HepG2 (cell line): ENCODE measurements around the gene AGAP1. TPM values are rescaled to one million over a fixed set of nuclear protein-coding genes. Genes with fewer than 3 reads are reported as not detected.

ENCODE experiments used
- ATAC-seq: fragments of 200-7000 bp; cut with Tn5 transposase; 3 replicates; pipeline ENCODE4 v1.9.1; 2020; ENCODE audit warnings: mild to moderate bottlenecking, moderate library complexity
- BruUV-seq: library from RNA; stranded (reverse); fragments of 400-500 nt; replicated peaks from 2 replicates; lab custom pipeline; 2021; lab: Mats Ljungman, UMichigan
- CTCF ChIA-PET: fragments of 300-600 bp; formaldehyde crosslinking; extraction: SDS; loops from one replicate; lab custom pipeline; 2021; ENCODE audit warnings: low total read pairs, inconsistent platforms, low intra/inter-chr PET ratio; lab: Yijun Ruan, JAX
- POLR2A ChIA-PET: fragments of 350-600 bp; sonication (Branson Sonifier 250); formaldehyde crosslinking; loops from one replicate; lab custom pipeline; 2020; ENCODE audit warnings: antibody characterized with exemption, inconsistent platforms; lab: Yijun Ruan, JAX
- DNase-seq: peaks from one replicate; pipeline ENCODE4 v3.0.0-alpha.2; 2015; ENCODE audit warnings: low spot score
- FAIRE-seq: peaks from 3 replicates; lab custom pipeline; 2011; peaks lifted over from hg19 to GRCh38; lab: Jason Lieb, UNC
- H2AFZ ChIP-seq: one replicate; pipeline ENCODE4 v1.6.1; 2011; ENCODE audit warnings: low read length, inconsistent platforms
- H3K27ac ChIP-seq: fragments of 300-600 bp; 3 replicates; pipeline ENCODE4 v1.8.0; 2011; ENCODE audit warnings: mixed run types, mild to moderate bottlenecking, mixed read lengths, low read length, inconsistent platforms; ENCODE audit not compliant: insufficient read depth; ENCODE audit errors: extremely low read length
- H3K27me3 ChIP-seq, 2 experiments: fragments of 200-600 bp in 1 of 2; 2 replicates in 1 of 2; 3 replicates in 1 of 2; pipeline versions ENCODE4 v1.6.0 to v1.8.0; 2011; ENCODE audit warnings: low read length in 2 of 2, mild to moderate bottlenecking in 2 of 2, moderate library complexity in 2 of 2, inconsistent platforms in 1 of 2; ENCODE audit not compliant: insufficient read depth in 2 of 2, control insufficient read depth in 1 of 2
- H3K36me3 ChIP-seq, 2 experiments: fragments of 200-600 bp in 1 of 2; replicated peaks in 1 of 2; 2 replicates in 1 of 2; 3 replicates in 1 of 2; pipeline versions ENCODE4 v1.5.1 to v1.8.0; 2011; ENCODE audit warnings: low read length in 2 of 2, inconsistent platforms in 1 of 2; ENCODE audit not compliant: insufficient read depth in 2 of 2, control insufficient read depth in 1 of 2
- H3K4me1 ChIP-seq: 2 replicates; pipeline ENCODE4 v1.5.1; 2012; ENCODE audit warnings: low read length, inconsistent platforms; ENCODE audit not compliant: insufficient read depth
- H3K4me2 ChIP-seq: 2 replicates; pipeline ENCODE4 v1.6.0; 2011; ENCODE audit warnings: low read depth, low read length, inconsistent platforms
- H3K4me3 ChIP-seq, 3 experiments: fragments of 200-600 bp in 1 of 3; sonication (generic), shearing (Covaris generic) in 1 of 3; replicated peaks in 1 of 3; 2 replicates each; pipeline ENCODE4 v1.5.1; 2011 to 2016; ENCODE audit warnings: low read length in 3 of 3, inconsistent platforms in 2 of 3, low read depth in 2 of 3, mild to moderate bottlenecking in 2 of 3, control low read depth in 1 of 3, mixed read lengths in 1 of 3; ENCODE audit not compliant: insufficient read depth in 1 of 3
- H3K79me2 ChIP-seq: one replicate; pipeline ENCODE4 v1.6.1; 2011; ENCODE audit warnings: low read length, inconsistent platforms; ENCODE audit not compliant: insufficient read depth
- H3K9ac ChIP-seq: 2 replicates; pipeline ENCODE4 v1.6.0; 2011; ENCODE audit warnings: mild to moderate bottlenecking, low read depth, low read length, inconsistent platforms; ENCODE audit not compliant: insufficient read depth
- H3K9me3 ChIP-seq: 2 replicates; pipeline ENCODE4 v1.5.1; 2012; ENCODE audit warnings: mild to moderate bottlenecking, low read length
- H4K20me1 ChIP-seq: 2 replicates; pipeline ENCODE4 v1.6.0; 2011; ENCODE audit warnings: inconsistent platforms, mild to moderate bottlenecking, low read length, moderate library complexity; ENCODE audit not compliant: insufficient read depth
- PAWR ChIP-seq: sonication (generic); formaldehyde crosslinking; IDR thresholded peaks from 2 replicates; pipeline ENCODE4 v1.4.0; 2020; ENCODE audit warnings: missing genetic modification reagents, mild to moderate bottlenecking, borderline replicate concordance
- SMC3 ChIP-seq: IDR thresholded peaks from 2 replicates; pipeline ENCODE4 v1.6.1; 2011; ENCODE audit warnings: low read length, improper control_type of control experiment
- ZNF101 ChIP-seq: sonication (generic); formaldehyde crosslinking; IDR thresholded peaks from 2 replicates; pipeline ENCODE4 v1.4.0; 2020; ENCODE audit warnings: mild to moderate bottlenecking, low read depth, missing genetic modification reagents, borderline replicate concordance
- ZNF329 ChIP-seq: sonication (generic); formaldehyde crosslinking; IDR thresholded peaks from 2 replicates; pipeline ENCODE4 v1.9.0; 2021; ENCODE audit warnings: low read depth, mild to moderate bottlenecking, missing genetic modification reagents
- WGBS: methylation state at CpG from one replicate; pipeline ENCODE4 v1.1.6; 2017; ENCODE audit warnings: low lambda C conversion rate; 5-methylcytosine and 5-hydroxymethylcytosine counted together
- in situ Hi-C: cut with HindIII; loops from 2 replicates; pipeline ENCODE4 v1.10.0; 2017; ENCODE audit warnings: low pct_unique_long_range_greater_than_20kb; ENCODE audit not compliant: extremely low pct_ligation_motif_present
- intact Hi-C: fragments of 100-400 bp; cut with micrococcal nuclease; formaldehyde crosslinking; loops from one replicate; pipeline ENCODE4 v1.10.0; 2022; ENCODE audit not compliant: unreplicated experiment
- polyA plus RNA-seq, 8 experiments: library from polyadenylated mRNA; depleted of rRNA in 3 of 8; stranded (reverse) in 7 of 8; unstranded in 1 of 8; fragments of >200 nt; fragmentation: Illumina TruSeq in 4 of 8; extraction: Trizol in 4 of 8; gene quantifications; 2 replicates each; pipeline versions ENCODE4 v1.2.1 to v1.2.3, GENCODE V29; 2011 to 2016; ENCODE audit warnings: low read depth in 4 of 8, missing spikeins in 1 of 8, mixed read lengths in 1 of 8; ENCODE audit not compliant: insufficient read depth in 1 of 8
- total RNA-seq, 5 experiments: library from RNA; depleted of rRNA; stranded (reverse); fragments of >200 nt; fragmentation: Illumina TruSeq; extraction: Trizol; gene quantifications; 2 replicates each; pipeline ENCODE4 v1.2.3, GENCODE V29; 2016; ENCODE audit warnings: low read depth in 1 of 5
- TF ChIP-seq, protein P1 (sequence below): sonication (generic); formaldehyde crosslinking; IDR thresholded peaks from 2 replicates; pipeline ENCODE4 v1.5.1; 2020; ENCODE audit warnings: mild to moderate bottlenecking, missing genetic modification reagents, moderate library complexity

AGAP1 gene
- total and polyA plus RNA-seq, 2 of the 13 experiments (the other 11 are each of a cell fraction or from before 2014, with no cell fraction given): 21.2 to 32.7 TPM

DNA sequence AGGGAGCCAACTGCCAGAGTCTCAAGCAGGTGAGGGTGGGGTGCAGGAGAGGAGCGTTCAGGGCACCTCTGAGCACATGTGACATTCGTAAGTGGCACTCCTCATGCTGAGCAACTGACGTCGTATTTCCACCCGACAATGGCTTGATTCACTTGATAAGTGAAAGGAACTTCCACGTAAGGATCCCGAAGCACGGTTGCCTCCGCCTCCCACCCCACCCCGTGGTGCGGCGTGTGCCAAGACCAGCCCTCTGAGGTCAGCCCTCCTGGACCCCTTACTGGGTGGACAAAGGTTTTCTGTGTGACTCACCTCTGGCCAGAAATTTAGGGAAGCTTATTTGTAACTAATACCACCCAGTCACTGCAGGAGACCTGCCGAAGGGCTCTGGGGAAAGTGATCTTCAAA is 59.9 kb downstream of the AGAP1 start:
- DNase-seq: no peak
- CTCF ChIA-PET: no interaction called here
- H3K9ac ChIP-seq: no peak overlapping the region
- 96% methylated on average over 13 of the region's 13 CpGs for WGBS
- H3K79me2 ChIP-seq: peaks cover 80% of the 10 kb centered on the region
- POLR2A ChIA-PET: no interaction called here
- peaks cover 44% of the 10 kb centered on the region for H3K4me1 ChIP-seq
- TF ChIP-seq ZNF329 (CRISPR knock-in tag) (peak; percentile 67; the same call in 1 of the 2 replicates), PAWR (CRISPR knock-in tag) (no peak), ZNF101 (CRISPR knock-in tag) (no peak), SMC3 (no peak)
- TF ChIP-seq, protein P1, sequence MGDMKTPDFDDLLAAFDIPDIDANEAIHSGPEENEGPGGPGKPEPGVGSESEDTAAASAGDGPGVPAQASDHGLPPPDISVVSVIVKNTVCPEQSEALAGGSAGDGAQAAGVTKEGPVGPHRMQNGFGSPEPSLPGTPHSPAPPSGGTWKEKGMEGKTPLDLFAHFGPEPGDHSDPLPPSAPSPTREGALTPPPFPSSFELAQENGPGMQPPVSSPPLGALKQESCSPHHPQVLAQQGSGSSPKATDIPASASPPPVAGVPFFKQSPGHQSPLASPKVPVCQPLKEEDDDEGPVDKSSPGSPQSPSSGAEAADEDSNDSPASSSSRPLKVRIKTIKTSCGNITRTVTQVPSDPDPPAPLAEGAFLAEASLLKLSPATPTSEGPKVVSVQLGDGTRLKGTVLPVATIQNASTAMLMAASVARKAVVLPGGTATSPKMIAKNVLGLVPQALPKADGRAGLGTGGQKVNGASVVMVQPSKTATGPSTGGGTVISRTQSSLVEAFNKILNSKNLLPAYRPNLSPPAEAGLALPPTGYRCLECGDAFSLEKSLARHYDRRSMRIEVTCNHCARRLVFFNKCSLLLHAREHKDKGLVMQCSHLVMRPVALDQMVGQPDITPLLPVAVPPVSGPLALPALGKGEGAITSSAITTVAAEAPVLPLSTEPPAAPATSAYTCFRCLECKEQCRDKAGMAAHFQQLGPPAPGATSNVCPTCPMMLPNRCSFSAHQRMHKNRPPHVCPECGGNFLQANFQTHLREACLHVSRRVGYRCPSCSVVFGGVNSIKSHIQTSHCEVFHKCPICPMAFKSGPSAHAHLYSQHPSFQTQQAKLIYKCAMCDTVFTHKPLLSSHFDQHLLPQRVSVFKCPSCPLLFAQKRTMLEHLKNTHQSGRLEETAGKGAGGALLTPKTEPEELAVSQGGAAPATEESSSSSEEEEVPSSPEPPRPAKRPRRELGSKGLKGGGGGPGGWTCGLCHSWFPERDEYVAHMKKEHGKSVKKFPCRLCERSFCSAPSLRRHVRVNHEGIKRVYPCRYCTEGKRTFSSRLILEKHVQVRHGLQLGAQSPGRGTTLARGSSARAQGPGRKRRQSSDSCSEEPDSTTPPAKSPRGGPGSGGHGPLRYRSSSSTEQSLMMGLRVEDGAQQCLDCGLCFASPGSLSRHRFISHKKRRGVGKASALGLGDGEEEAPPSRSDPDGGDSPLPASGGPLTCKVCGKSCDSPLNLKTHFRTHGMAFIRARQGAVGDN (CRISPR knock-in tag): 0 out of 2 replicates have a peak, but pooled peaks have one; percentile 18
- no peak overlapping the region for H3K4me2 ChIP-seq
- ATAC-seq: no peak
- H3K4me3 ChIP-seq: no peak overlapping the region
- H3K27me3 ChIP-seq: no peaks in the 10 kb centered on the region
- H3K36me3 ChIP-seq: no peaks in the 10 kb centered on the region
- in situ Hi-C loops: no loop called here
- BruUV-seq: no TSS peak
- no peak for FAIRE-seq
- intact Hi-C loops: loop anchor here (2.0 kb wide), 2 partner anchors 41 to 57 kb away; no protein-coding TSS in a partner anchor
- H3K27ac ChIP-seq: no peak overlapping the region
- H4K20me1 ChIP-seq: peaks cover 38% of the 10 kb centered on the region; the same call in 1 of the 2 replicates
- H3K9me3 ChIP-seq: no peaks in the 10 kb centered on the region
- H2AFZ ChIP-seq: no peak overlapping the region
